ENCODE results near the gene CCNT1. TPM values are rescaled to one million over a fixed set of nuclear protein-coding genes. Genes with fewer than 3 reads are reported as not detected.

The CCNT1 gene
- total RNA-seq, 3 donors from 2014 or later = 25.7 to 40.9 (median 31.1) TPM

- peaks cover 13% of the 10 kb centered on the region for H3K36me3 ChIP-seq (ENCODE audit: low read depth)
- H3K4me1 ChIP-seq (ENCODE audit: low read depth) = peaks cover 4% of the 10 kb centered on the region
- no peaks in the 10 kb centered on the region for H3K9me3 ChIP-seq
- no peak overlapping the region for H3K4me3 ChIP-seq
- DNase-seq = no peak
- intact Hi-C loops (cut with DNase I, micrococcal nuclease) = no loop called here
- no peak for TF ChIP-seq CTCF (IDR thresholded peaks at IDR 0.05)
- ATAC-seq = no peak
Observed at GRCh38 chr12:48690436-48690835, 26.1 kb downstream of the CCNT1 start.

- Histone ChIP-seq H3K36me3 (ENCODE audit: low read depth) (peaks cover 7% of the 10 kb centered on the region), H3K9me3 (no peaks in the 10 kb centered on the region), H3K4me1 (ENCODE audit: low read depth) (peaks cover 4% of the 10 kb centered on the region), H3K4me3 (no peak overlapping the region)
- intact Hi-C loops (cut with DNase I, micrococcal nuclease) = no loop called here
- no peak for ATAC-seq
- no peak for DNase-seq
- no peak for TF ChIP-seq CTCF (IDR thresholded peaks at IDR 0.05)
Observed at GRCh38 chr12:48688836-48689235, 27.7 kb downstream of the CCNT1 start.

GRCh38 chr12:48687592-48687991 is 28.9 kb downstream of the CCNT1 start:
- ATAC-seq = no peak

GRCh38 chr12:48686615-48687334 is 29.7 kb downstream of the CCNT1 start:
- Histone ChIP-seq H3K9me3 (no peaks in the 10 kb centered on the region), H3K4me3 (no peak overlapping the region), H3K36me3 (ENCODE audit: low read depth) (no peaks in the 10 kb centered on the region), H3K4me1 (ENCODE audit: low read depth) (peaks cover 4% of the 10 kb centered on the region)
- no peak for TF ChIP-seq CTCF (IDR thresholded peaks at IDR 0.05)
- ATAC-seq (no peak), DNase-seq (no peak)
- intact Hi-C loops (cut with DNase I, micrococcal nuclease) = no loop called here

More at GRCh38 chr12:48687592-48687991, 28.9 kb downstream of the CCNT1 start:
- H3K4me3 ChIP-seq = no peak overlapping the region
- TF ChIP-seq CTCF (IDR thresholded peaks at IDR 0.05) = no peak
- H3K9me3 ChIP-seq = no peaks in the 10 kb centered on the region
- intact Hi-C loops (cut with DNase I, micrococcal nuclease) = no loop called here
- DNase-seq = no peak
- H3K4me1 ChIP-seq (ENCODE audit: low read depth) = peaks cover 4% of the 10 kb centered on the region
- H3K36me3 ChIP-seq (ENCODE audit: low read depth) = no peaks in the 10 kb centered on the region

GRCh38 chr12:48686037-48686595 is 30.4 kb downstream of the CCNT1 start:
- ATAC-seq (no peak), DNase-seq (no peak)
- H3K36me3 ChIP-seq (ENCODE audit: low read depth) = no peaks in the 10 kb centered on the region
- TF ChIP-seq CTCF (IDR thresholded peaks at IDR 0.05) = no peak
- H3K9me3 ChIP-seq = no peaks in the 10 kb centered on the region
- H3K4me1 ChIP-seq (ENCODE audit: low read depth) = peaks cover 1% of the 10 kb centered on the region
- intact Hi-C loops (cut with DNase I, micrococcal nuclease) = no loop called here
- no peak overlapping the region for H3K4me3 ChIP-seq

Measured in mucosa of descending colon (tissue), 3 donors.